SK-N-SH treated with all-trans-retinoic acid at 6 μM for 48 hours (cell line): ENCODE results near the gene GAS2L3.
"Not testable (repeated sequence)": the region's sequence is repeated elsewhere in the genome, so short reads cannot be mapped to it uniquely, and the experiment has no call there.

Experiments used
- ATAC-seq: fragments of 200-7000 bp; cut with Tn5 transposase; 3 replicates; pipeline ENCODE4 v1.9.1; 2020; ENCODE audit warnings: mild to moderate bottlenecking, moderate library complexity
- ARNTL ChIP-seq: fragments of 450-650 bp; formaldehyde crosslinking; IDR thresholded peaks from 2 replicates; pipeline ENCODE4 v1.5.0; 2020; ENCODE audit warnings: low read depth, mild to moderate bottlenecking, moderate library complexity, borderline replicate concordance
- CREB5 ChIP-seq: fragments of 250-450 bp; sonication (Bioruptor Pico); IDR thresholded peaks from 2 replicates; pipeline ENCODE4 v1.5.1; 2020; ENCODE audit warnings: low read depth, mild to moderate bottlenecking, moderate library complexity
- CSDC2 ChIP-seq: fragments of 250-450 bp; sonication (Bioruptor Pico); IDR thresholded peaks from 2 replicates; pipeline ENCODE4 v1.5.0; 2020; ENCODE audit warnings: mild to moderate bottlenecking, moderate library complexity
- ESRRG ChIP-seq: fragments of 250-450 bp; sonication (Bioruptor Pico); IDR thresholded peaks from 2 replicates; pipeline ENCODE4 v1.6.1; 2021; ENCODE audit warnings: mild to moderate bottlenecking
- ISL1 ChIP-seq: fragments of 250-450 bp; sonication (Bioruptor Pico); IDR thresholded peaks from 2 replicates; pipeline ENCODE4 v2.1.2; 2022; ENCODE audit warnings: mild to moderate bottlenecking, moderate library complexity
- OSR1 ChIP-seq: fragments of 250-450 bp; sonication (Bioruptor Pico); IDR thresholded peaks from 2 replicates; pipeline ENCODE4 v1.8.0; 2022; ENCODE audit warnings: moderate library complexity, mild to moderate bottlenecking, inconsistent platforms
- PATZ1 ChIP-seq: fragments of 250-450 bp; sonication (Bioruptor Pico); IDR thresholded peaks from 2 replicates; pipeline ENCODE4 v1.8.0; 2020; ENCODE audit warnings: mild to moderate bottlenecking, moderate library complexity, borderline replicate concordance
- POU6F1 ChIP-seq: fragments of 250-450 bp; sonication (Bioruptor Pico); IDR thresholded peaks from 2 replicates; pipeline ENCODE4 v1.8.0; 2021; ENCODE audit warnings: low read depth, mild to moderate bottlenecking, moderate library complexity, borderline replicate concordance
- PPARA ChIP-seq: fragments of 250-450 bp; sonication (Bioruptor Pico); IDR thresholded peaks from 2 replicates; pipeline ENCODE4 v1.5.0; 2020; ENCODE audit warnings: mild to moderate bottlenecking, borderline replicate concordance
- RARB ChIP-seq: fragments of 250-450 bp; sonication (Bioruptor Pico); IDR thresholded peaks from 2 replicates; pipeline ENCODE4 v1.8.0; 2021; ENCODE audit warnings: mild to moderate bottlenecking, moderate library complexity
- SNAI2 ChIP-seq: fragments of 250-450 bp; sonication (Bioruptor Pico); IDR thresholded peaks from 2 replicates; pipeline ENCODE4 v1.5.0; 2020; ENCODE audit warnings: mild to moderate bottlenecking, moderate library complexity
- TCF4 ChIP-seq: fragments of 250-450 bp; sonication (Bioruptor Pico); IDR thresholded peaks from 2 replicates; pipeline ENCODE4 v1.8.0; 2021; ENCODE audit warnings: mild to moderate bottlenecking, moderate library complexity, borderline replicate concordance
- TOX ChIP-seq: fragments of 250-450 bp; sonication (Bioruptor Pico); IDR thresholded peaks from 2 replicates; pipeline ENCODE4 v1.8.0; 2021; ENCODE audit warnings: mild to moderate bottlenecking, moderate library complexity, borderline replicate concordance
- TSHZ2 ChIP-seq: fragments of 250-450 bp; sonication (Bioruptor Pico); IDR thresholded peaks from 2 replicates; pipeline ENCODE4 v1.5.0; 2020; ENCODE audit warnings: mild to moderate bottlenecking, moderate library complexity
- ZC3H10 ChIP-seq: fragments of 250-450 bp; sonication (Bioruptor Pico); IDR thresholded peaks from 2 replicates; pipeline ENCODE4 v1.5.1; 2021; ENCODE audit warnings: mild to moderate bottlenecking, moderate library complexity
- ZFP3 ChIP-seq: fragments of 250-450 bp; sonication (Bioruptor Pico); IDR thresholded peaks from 2 replicates; pipeline ENCODE4 v1.5.0; 2020; ENCODE audit warnings: mild to moderate bottlenecking, moderate library complexity
- ZNF565 ChIP-seq: fragments of 450-650 bp; formaldehyde crosslinking; conservative IDR thresholded peaks from 2 replicates; pipeline ENCODE4 v1.5.0; 2020; ENCODE audit warnings: low read depth, mild to moderate bottlenecking, moderate library complexity
- ZNF70 ChIP-seq: fragments of 450-650 bp; formaldehyde crosslinking; IDR thresholded peaks from 2 replicates; pipeline ENCODE4 v1.5.0; 2020; ENCODE audit warnings: mild to moderate bottlenecking, moderate library complexity
- ZNF8 ChIP-seq: fragments of 450-650 bp; formaldehyde crosslinking; IDR thresholded peaks from 2 replicates; pipeline ENCODE4 v1.5.0; 2020; ENCODE audit warnings: mild to moderate bottlenecking, moderate library complexity

Gene GAS2L3

GRCh38 chr12:100601626-100602025, 28.1 kb downstream of the GAS2L3 start:
- ATAC-seq = no peak
- TF ChIP-seq ESRRG (CRISPR knock-in tag) = no peak
- no peak for TF ChIP-seq ZNF70 (CRISPR knock-in tag)
- TF ChIP-seq PATZ1 (CRISPR knock-in tag) = no peak
- TF ChIP-seq SNAI2 (CRISPR knock-in tag) = no peak
- TF ChIP-seq ARNTL (CRISPR knock-in tag) = no peak
- no peak for TF ChIP-seq OSR1 (CRISPR knock-in tag)
- TF ChIP-seq CREB5 = no peak
- TF ChIP-seq ZNF565 (CRISPR knock-in tag) = no peak
- no peak for TF ChIP-seq ZC3H10 (CRISPR knock-in tag)
- TF ChIP-seq ZNF8 (CRISPR knock-in tag) = no peak
- TF ChIP-seq ZFP3 = no peak

DNA sequence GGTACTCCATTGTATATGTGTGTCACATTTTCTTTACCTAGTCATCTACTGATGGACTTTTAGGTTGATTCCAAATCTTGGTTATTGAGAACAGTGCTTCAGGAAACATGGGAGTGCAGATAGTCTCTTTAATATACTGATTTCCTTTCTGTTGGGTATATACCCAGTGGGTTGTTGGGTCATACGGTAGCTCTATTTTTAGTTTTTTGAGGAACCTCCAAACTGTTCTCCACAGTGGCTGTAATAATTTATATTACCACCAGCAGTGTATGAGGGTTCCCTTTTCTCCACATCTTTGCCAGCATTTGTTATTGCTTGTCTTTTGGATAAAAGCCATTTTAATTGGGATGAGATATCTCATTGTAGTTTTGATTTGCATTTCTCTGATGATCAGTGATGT, 29.5 kb downstream of the GAS2L3 start:
- not testable (repeated sequence) for ATAC-seq

DNA sequence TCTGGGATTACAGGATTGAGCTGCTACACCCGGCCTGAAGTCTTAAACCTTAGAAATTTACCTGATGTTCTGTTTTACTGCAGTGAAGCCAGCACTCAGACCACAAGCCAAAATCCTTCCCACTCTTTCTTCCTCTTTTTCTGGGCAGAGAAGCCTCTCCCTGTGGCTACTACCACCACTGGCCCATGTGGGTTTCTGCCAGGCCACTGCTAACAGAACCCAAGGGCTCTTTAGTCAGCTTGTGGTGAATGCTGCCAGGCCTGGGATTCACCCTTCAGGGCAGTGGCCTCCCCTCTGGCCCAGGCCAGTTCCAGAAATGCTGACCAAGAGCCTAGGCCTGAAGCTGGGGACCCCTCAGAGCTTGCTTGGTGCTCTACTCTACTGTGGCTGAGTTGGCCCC, 35.3 kb downstream of the GAS2L3 start:
- no peak for ATAC-seq
- TF ChIP-seq SNAI2 (CRISPR knock-in tag) (no peak), ARNTL (CRISPR knock-in tag) (no peak), TOX (CRISPR knock-in tag) (no peak), POU6F1 (CRISPR knock-in tag) (no peak)
- TF ChIP-seq, all 23 proteins: peak for 0

GRCh38 chr12:100610666-100611430, 37.4 kb downstream of the GAS2L3 start:
- no peak for TF ChIP-seq ZNF8 (CRISPR knock-in tag)
- TF ChIP-seq TCF4 (CRISPR knock-in tag) = no peak
- no peak for TF ChIP-seq ARNTL (CRISPR knock-in tag)
- TF ChIP-seq ISL1 (CRISPR knock-in tag) = no peak
- no peak for TF ChIP-seq OSR1 (CRISPR knock-in tag)
- TF ChIP-seq ZC3H10 (CRISPR knock-in tag) = no peak
- no peak for TF ChIP-seq CSDC2 (CRISPR knock-in tag)
- no peak for TF ChIP-seq PPARA
- TF ChIP-seq POU6F1 (CRISPR knock-in tag) = no peak
- no peak for TF ChIP-seq TOX (CRISPR knock-in tag)
- no peak for TF ChIP-seq TSHZ2
- no peak for TF ChIP-seq ZNF70 (CRISPR knock-in tag)
- no peak for TF ChIP-seq CREB5
- no peak for TF ChIP-seq RARB (CRISPR knock-in tag)
- no peak for ATAC-seq
